Testis (tissue), 5 donors: ENCODE measurements around the gene SCAMP5. TPM values are rescaled to one million over a fixed set of nuclear protein-coding genes. Genes with fewer than 3 reads are reported as not detected.
A peak's percentile ranks its signal among the peaks of the same experiment; 100 is the strongest.

ENCODE experiments used
- DNase-seq: peaks from one replicate; pipeline ENCODE4 v3.0.0-alpha.2; 2019
- H3K27ac ChIP-seq, 2 donors: fragments of 200-600 bp; sonication (generic); one replicate each; pipeline ENCODE4 v1.5.1; 2019
- H3K27me3 ChIP-seq: fragments of 200-600 bp; sonication (generic); one replicate; pipeline ENCODE4 v1.5.1; 2019
- H3K36me3 ChIP-seq: fragments of 200-600 bp; sonication (generic); one replicate; pipeline ENCODE4 v1.5.1; 2017; ENCODE audit warnings: low read depth; ENCODE audit errors: missing control alignments
- H3K4me1 ChIP-seq: fragments of 200-600 bp; sonication (generic); one replicate; pipeline ENCODE4 v1.5.1; 2019
- H3K4me3 ChIP-seq, 2 donors: fragments of 200-600 bp; sonication (generic); one replicate each; pipeline ENCODE4 v1.5.1; 2017 to 2019
- H3K9me3 ChIP-seq: fragments of 200-600 bp; sonication (generic); one replicate; pipeline ENCODE4 v1.5.1; 2017
- CTCF ChIP-seq, 3 experiments: fragments of 450-650 bp in 2 of 3; fragments of 200-600 bp in 1 of 3; sonication (generic) in 1 of 3; IDR thresholded peaks; one replicate each; pipeline ENCODE4 v1.5.1; 2016 to 2019; ENCODE audit warnings: antibody characterized with exemption in 3 of 3, mild to moderate bottlenecking in 2 of 3, moderate library complexity in 1 of 3
- POLR2A ChIP-seq: fragments of 450-650 bp; IDR thresholded peaks from one replicate; pipeline ENCODE4 v1.6.1; 2017; ENCODE audit warnings: antibody characterized with exemption, mild to moderate bottlenecking, moderate library complexity
- WGBS, 2 donors: methylation state at CpG; one replicate each; pipeline ENCODE4 v1.1.5; 2018; 5-methylcytosine and 5-hydroxymethylcytosine counted together
- intact Hi-C: fragments of 100-400 bp; cut with DNase I; formaldehyde crosslinking; loops from one replicate; pipeline ENCODE4 v1.15.1; 2023; ENCODE audit warnings: low total_unique reads
- long read RNA-seq, 2 donors: transcript quantifications; one replicate each; lab custom pipeline, GENCODE V29; 2026
- polyA plus RNA-seq: library from polyadenylated mRNA; stranded (reverse); fragments of 350-450 nt; fragmentation: Illumina TruSeq; extraction: RNeasy Lipid Tissue Mini Kit (QIAGEN cat#74804); gene quantifications from one replicate; pipeline ENCODE4 v1.2.3, GENCODE V29; 2014; ENCODE audit warnings: low read depth, low replicate concordance; ENCODE audit not compliant: insufficient read depth
- total RNA-seq, 2 donors: library from RNA; depleted of rRNA; stranded (reverse); fragments of >200 nt; gene quantifications; one replicate each; pipeline ENCODE4 v1.2.3, GENCODE V29; 2016

SCAMP5 gene
- total RNA-seq (10 to 100 TPM; 25.3 to 37.0 TPM), polyA plus RNA-seq (27.4 TPM)
- long read RNA-seq, donor 1, transcript SCAMP5-202 (7 exons, 3,411 nt) = major isoform, 5 of 25 reads
- long read RNA-seq, donor 1, partial matches to known transcripts = 17 of 25 reads
- long read RNA-seq, donor 1, other reads (novel, unspliced or antisense) = 0 of 25 reads
- long read RNA-seq, donor 2, partial matches to known transcripts = 23 of 24 reads
- long read RNA-seq, donor 2, other reads (novel, unspliced or antisense) = 0 of 24 reads

- Histone ChIP-seq H3K36me3 (no peaks in the 10 kb centered on the region), H3K9me3 (no peaks in the 10 kb centered on the region), H3K27me3 (no peaks in the 10 kb centered on the region), H3K4me1 (peaks cover 7% of the 10 kb centered on the region), H3K27ac (peak within 1 kb of the TSS in 1 of 2 donors; percentile 30), H3K4me3 (peak within 1 kb of the TSS; percentile 66 to 72)
- intact Hi-C loops = no loop called here
- 0 to 1% methylated on average over 26 to 58 of the region's 58 CpGs for WGBS, 2 donors
- TF ChIP-seq POLR2A (no peak), CTCF (IDR thresholded peaks at IDR 0.05) (peak in 1 of 3 experiments; percentile 10)
- DNase-seq = peak; percentile 99
These were observed at the start of gene SCAMP5 for GRCh38 chr15:74995182-74995778. Gene SCAMP5, plus strand, starts transcription at chr15:74995563. Its CDS starts 16,277 bp downstream, at chr15:75011840.

- TF ChIP-seq CTCF (IDR thresholded peaks at IDR 0.05) (peak; percentile 98 to 99 (median 99)), POLR2A (no peak)
- no peaks in the 10 kb centered on the region for H3K27me3 ChIP-seq
- H3K36me3 ChIP-seq = no peaks in the 10 kb centered on the region
- intact Hi-C loops = loop anchor here (10.0 kb wide), 1 partner anchor 315 kb away; no protein-coding TSS in a partner anchor
- H3K9me3 ChIP-seq = no peaks in the 10 kb centered on the region
- H3K4me1 ChIP-seq = peaks cover 16% of the 10 kb centered on the region
- H3K27ac ChIP-seq = no peak overlapping the region
- DNase-seq = peak; percentile 91
- H3K4me3 ChIP-seq = no peak overlapping the region
- 46% methylated on average over 7 of the region's 7 CpGs for WGBS, 2 donors
These were observed 45.1 kb upstream of the SCAMP5 start for GRCh38 chr15:74950078-74950908.

GRCh38 chr15:74951006-74951405 is 44.4 kb upstream of the SCAMP5 start:
- no peak for TF ChIP-seq CTCF (IDR thresholded peaks at IDR 0.05)
- TF ChIP-seq POLR2A = no peak

GRCh38 chr15:74954515-74954914 is 40.8 kb upstream of the SCAMP5 start:
- no peak for TF ChIP-seq CTCF (IDR thresholded peaks at IDR 0.05)
- TF ChIP-seq POLR2A = no peak
- Histone ChIP-seq H3K36me3 (no peaks in the 10 kb centered on the region), H3K27me3 (no peaks in the 10 kb centered on the region), H3K9me3 (no peaks in the 10 kb centered on the region), H3K27ac (peak overlapping the region in 1 of 2 donors; percentile 89), H3K4me3 (peak overlapping the region; percentile 62 to 68), H3K4me1 (peaks cover 34% of the 10 kb centered on the region)
- intact Hi-C loops = loop anchor here (10.0 kb wide), 1 partner anchor 320 kb away; no protein-coding TSS in a partner anchor
- DNase-seq = peak; percentile 59

More at GRCh38 chr15:74951006-74951405, 44.4 kb upstream of the SCAMP5 start:
- Histone ChIP-seq H3K36me3 (no peaks in the 10 kb centered on the region), H3K9me3 (no peaks in the 10 kb centered on the region), H3K4me1 (peaks cover 16% of the 10 kb centered on the region), H3K27me3 (no peaks in the 10 kb centered on the region), H3K4me3 (no peak overlapping the region), H3K27ac (no peak overlapping the region)
- DNase-seq = no peak
- intact Hi-C loops = loop anchor here (10.0 kb wide), 1 partner anchor 316 kb away; no protein-coding TSS in a partner anchor
- 65 to 73% methylated on average over 3 of the region's 3 CpGs for WGBS, 2 donors
